Endothelial cell of hepatic sinusoid (primary cell): Measurements from ENCODE around the gene SLCO3A1.

Experiments
- in situ Hi-C: cut with HindIII; loops from 2 replicates; pipeline ENCODE4 v1.10.0; 2017; ENCODE audit warnings: low sequenced_read_pairs

Gene SLCO3A1

GRCh38 chr15:91853511-91853947 is at the start of gene SLCO3A1:
TSS of gene SLCO3A1 (plus strand) at chr15:91853708.
- in situ Hi-C loops: no loop called here

- in situ Hi-C loops: no loop called here
Observed at GRCh38 chr15:91807122-91807521, 46.4 kb upstream of the SLCO3A1 start.

- in situ Hi-C loops: no loop called here
Observed at GRCh38 chr15:91813924-91814323, 39.6 kb upstream of the SLCO3A1 start.

GRCh38 chr15:91816942-91817341 is 36.6 kb upstream of the SLCO3A1 start:
- in situ Hi-C loops: no loop called here

GRCh38 chr15:91821458-91821857 is 32.0 kb upstream of the SLCO3A1 start:
- in situ Hi-C loops: no loop called here

GRCh38 chr15:91824256-91824655 is 29.3 kb upstream of the SLCO3A1 start:
- in situ Hi-C loops: no loop called here

- in situ Hi-C loops: no loop called here
Observed at GRCh38 chr15:91826443-91826842, 27.1 kb upstream of the SLCO3A1 start.

- in situ Hi-C loops: no loop called here
Observed at GRCh38 chr15:91833056-91833455, 20.5 kb upstream of the SLCO3A1 start.

GRCh38 chr15:91839867-91840266 is 13.6 kb upstream of the SLCO3A1 start:
- in situ Hi-C loops: no loop called here

GRCh38 chr15:91841861-91842260 is 11.6 kb upstream of the SLCO3A1 start:
- in situ Hi-C loops: no loop called here

- in situ Hi-C loops: no loop called here
Observed at GRCh38 chr15:91844341-91844740, 9.2 kb upstream of the SLCO3A1 start.

GRCh38 chr15:91844928-91845327 is 8.6 kb upstream of the SLCO3A1 start:
- in situ Hi-C loops: no loop called here

- in situ Hi-C loops: no loop called here
Observed at GRCh38 chr15:91845720-91846119, 7.8 kb upstream of the SLCO3A1 start.

- in situ Hi-C loops: no loop called here
Observed at GRCh38 chr15:91849180-91849579, 4.3 kb upstream of the SLCO3A1 start.

GRCh38 chr15:91849749-91850161 is 3.8 kb upstream of the SLCO3A1 start:
- in situ Hi-C loops: no loop called here

- in situ Hi-C loops: no loop called here
Observed at GRCh38 chr15:91852741-91853510, 582 bp upstream of the SLCO3A1 start.

GRCh38 chr15:91853948-91854638 is 585 bp downstream of the SLCO3A1 start:
- in situ Hi-C loops: no loop called here

GRCh38 chr15:91854639-91854990 is 1.1 kb downstream of the SLCO3A1 start:
- in situ Hi-C loops: no loop called here

GRCh38 chr15:91855241-91855640 is 1.7 kb downstream of the SLCO3A1 start:
- in situ Hi-C loops: no loop called here

- in situ Hi-C loops: no loop called here
Observed at GRCh38 chr15:91855684-91856489, 2.4 kb downstream of the SLCO3A1 start.

GRCh38 chr15:91857224-91857585 is 3.7 kb downstream of the SLCO3A1 start:
- in situ Hi-C loops: no loop called here

- in situ Hi-C loops: no loop called here
Observed at GRCh38 chr15:91857772-91858171, 4.3 kb downstream of the SLCO3A1 start.
